ENCODE data around the gene VWF.

Gene VWF

DNA sequence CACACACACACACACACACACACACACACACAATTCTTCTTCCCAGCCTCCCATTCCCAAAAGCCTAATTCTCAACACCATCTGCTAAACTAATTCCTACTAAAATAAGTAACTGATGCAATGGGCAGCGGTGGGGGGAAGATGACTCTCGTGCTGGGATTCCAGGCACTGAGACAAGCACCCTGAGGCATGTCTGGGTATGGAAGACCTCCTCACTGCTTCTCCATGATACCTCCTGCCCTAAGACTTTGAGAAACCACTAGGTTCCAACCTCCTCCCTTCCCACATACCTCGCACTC is 789 bp upstream of the VWF start:
- H3K4me3 ChIP-seq (ENCODE audit: control insufficient read depth, low read depth, low read length) = no peak overlapping the region
- TF ChIP-seq, protein P1, sequence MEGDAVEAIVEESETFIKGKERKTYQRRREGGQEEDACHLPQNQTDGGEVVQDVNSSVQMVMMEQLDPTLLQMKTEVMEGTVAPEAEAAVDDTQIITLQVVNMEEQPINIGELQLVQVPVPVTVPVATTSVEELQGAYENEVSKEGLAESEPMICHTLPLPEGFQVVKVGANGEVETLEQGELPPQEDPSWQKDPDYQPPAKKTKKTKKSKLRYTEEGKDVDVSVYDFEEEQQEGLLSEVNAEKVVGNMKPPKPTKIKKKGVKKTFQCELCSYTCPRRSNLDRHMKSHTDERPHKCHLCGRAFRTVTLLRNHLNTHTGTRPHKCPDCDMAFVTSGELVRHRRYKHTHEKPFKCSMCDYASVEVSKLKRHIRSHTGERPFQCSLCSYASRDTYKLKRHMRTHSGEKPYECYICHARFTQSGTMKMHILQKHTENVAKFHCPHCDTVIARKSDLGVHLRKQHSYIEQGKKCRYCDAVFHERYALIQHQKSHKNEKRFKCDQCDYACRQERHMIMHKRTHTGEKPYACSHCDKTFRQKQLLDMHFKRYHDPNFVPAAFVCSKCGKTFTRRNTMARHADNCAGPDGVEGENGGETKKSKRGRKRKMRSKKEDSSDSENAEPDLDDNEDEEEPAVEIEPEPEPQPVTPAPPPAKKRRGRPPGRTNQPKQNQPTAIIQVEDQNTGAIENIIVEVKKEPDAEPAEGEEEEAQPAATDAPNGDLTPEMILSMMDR (IDR thresholded peaks at IDR 0.05; ENCODE audit: control insufficient read depth, insufficient read depth, low read depth, low read length, missing control alignments) = no peak
- no peak for DNase-seq (ENCODE audit: low read depth)

DNA sequence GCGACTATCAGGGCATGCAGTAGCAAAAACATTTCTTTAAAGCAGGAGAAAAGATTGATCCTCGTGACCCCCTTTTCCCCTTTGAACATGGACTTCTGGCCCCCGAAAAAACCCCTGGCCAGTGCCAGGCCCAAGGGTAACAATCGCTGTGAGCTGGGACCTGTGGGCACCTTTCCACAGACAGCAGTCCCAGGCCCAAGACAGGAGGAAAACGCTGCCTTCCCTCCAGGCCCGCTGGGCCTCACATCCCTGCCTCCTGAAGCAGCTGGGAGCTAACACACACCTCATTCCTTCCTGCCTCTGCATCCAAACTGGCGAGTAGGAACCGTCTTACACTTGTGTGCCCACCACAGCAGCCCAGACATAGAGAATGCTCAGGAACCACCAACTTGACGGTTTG is 1.2 kb downstream of the VWF start:
- TF ChIP-seq, protein P1 (IDR thresholded peaks at IDR 0.05; ENCODE audit: control insufficient read depth, insufficient read depth, low read depth, low read length, missing control alignments) = no peak
- no peak overlapping the region for H3K4me3 ChIP-seq (ENCODE audit: control insufficient read depth, low read depth, low read length)
- no peak for DNase-seq (ENCODE audit: low read depth)

DNA sequence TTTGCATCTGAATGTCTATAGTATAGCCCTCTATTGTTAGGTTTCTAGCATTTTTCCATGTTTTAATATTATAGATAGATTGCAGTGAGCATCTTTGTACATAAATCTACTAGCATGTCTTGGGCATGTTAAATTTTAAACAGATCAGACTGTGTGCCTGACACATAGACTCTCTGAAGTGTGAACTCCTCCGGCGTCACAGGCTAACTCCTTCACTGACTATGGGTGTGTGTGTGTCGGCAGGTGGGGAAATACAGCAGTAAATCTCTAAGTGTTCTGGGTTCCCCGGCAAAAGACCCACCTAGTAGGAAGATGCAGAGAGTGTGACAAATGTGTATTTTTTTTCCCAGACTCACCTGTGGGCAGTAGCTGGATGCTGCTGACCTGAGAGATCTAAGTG is 2.3 kb downstream of the VWF start:
- H3K4me3 ChIP-seq (ENCODE audit: control insufficient read depth, low read depth, low read length) = no peak overlapping the region
- TF ChIP-seq, protein P1 (IDR thresholded peaks at IDR 0.05; ENCODE audit: control insufficient read depth, insufficient read depth, low read depth, low read length, missing control alignments) = no peak
- no peak for DNase-seq (ENCODE audit: low read depth)

DNA sequence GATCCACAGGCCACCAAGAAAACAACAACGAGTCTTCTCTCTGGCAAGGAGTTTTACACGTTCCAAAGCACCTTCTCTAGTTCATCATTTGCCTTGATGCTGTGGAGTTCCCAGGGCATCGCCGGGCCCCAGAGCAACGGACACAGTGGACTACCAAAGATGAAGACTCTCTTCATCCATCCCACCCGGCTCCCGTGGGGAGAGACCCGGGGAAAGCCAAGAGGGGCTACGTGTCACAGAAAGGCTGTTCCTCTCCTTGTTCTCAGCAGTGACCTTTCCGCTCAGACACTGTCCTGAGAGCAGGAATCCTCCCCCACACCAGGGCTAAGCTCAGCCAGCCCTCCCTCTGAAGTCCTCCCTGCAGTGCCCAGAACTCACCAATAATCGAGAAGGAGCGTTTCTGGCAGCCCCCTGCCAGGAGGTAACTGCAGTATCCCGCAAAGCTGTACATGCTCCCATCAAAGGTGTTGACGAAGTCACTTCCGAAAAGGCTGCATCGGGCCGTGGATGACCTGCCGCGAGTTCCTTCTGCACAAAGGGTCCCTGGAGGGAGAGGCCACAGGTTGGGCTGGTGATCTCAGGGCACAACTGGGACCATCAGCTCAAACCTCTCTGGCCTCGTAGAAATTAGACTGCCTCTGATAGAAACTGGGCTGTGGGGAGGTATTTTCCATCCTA is 3.5 kb downstream of the VWF start:
- no peak overlapping the region for H3K4me3 ChIP-seq (ENCODE audit: control insufficient read depth, low read depth, low read length)
- no peak for DNase-seq (ENCODE audit: low read depth)
- TF ChIP-seq, protein P1 (IDR thresholded peaks at IDR 0.05; ENCODE audit: control insufficient read depth, insufficient read depth, low read depth, low read length, missing control alignments) = no peak

DNA sequence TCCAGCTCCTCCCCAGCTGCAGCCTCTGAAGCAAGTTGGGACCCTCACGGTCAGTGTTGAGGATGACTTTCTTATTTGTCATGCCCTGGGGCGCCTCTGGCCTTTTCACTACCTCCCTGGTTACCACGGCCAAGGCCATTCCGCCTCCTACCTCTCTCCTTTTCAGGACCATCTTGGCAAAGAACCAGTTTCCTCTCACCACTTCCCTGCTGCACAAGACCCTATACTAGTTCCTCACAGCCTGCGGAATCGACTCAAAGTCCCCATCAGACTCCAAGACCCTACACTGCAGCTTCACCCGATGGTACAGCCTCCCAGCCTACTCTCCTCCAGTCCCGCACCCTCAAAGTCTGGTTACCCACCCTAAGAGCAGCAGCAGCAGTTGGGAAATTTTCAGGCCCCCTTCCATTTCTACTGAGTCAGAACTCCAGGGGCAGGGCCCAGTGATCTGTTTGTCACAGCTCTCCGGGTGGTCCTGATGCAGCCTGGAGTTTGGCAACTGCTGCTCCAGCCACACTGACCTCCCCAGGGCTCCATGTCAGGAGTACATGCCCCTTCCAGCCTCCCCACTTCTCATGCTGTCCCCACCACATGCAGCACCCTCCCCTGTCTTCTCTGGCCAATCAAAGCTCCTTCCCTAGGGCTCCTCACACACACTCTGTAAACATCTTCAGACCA is 5.4 kb downstream of the VWF start:
- no peak for DNase-seq (ENCODE audit: low read depth)
- TF ChIP-seq, protein P1 (IDR thresholded peaks at IDR 0.05; ENCODE audit: control insufficient read depth, insufficient read depth, low read depth, low read length, missing control alignments) = no peak
- H3K4me3 ChIP-seq (ENCODE audit: control insufficient read depth, low read depth, low read length) = no peak overlapping the region

DNA sequence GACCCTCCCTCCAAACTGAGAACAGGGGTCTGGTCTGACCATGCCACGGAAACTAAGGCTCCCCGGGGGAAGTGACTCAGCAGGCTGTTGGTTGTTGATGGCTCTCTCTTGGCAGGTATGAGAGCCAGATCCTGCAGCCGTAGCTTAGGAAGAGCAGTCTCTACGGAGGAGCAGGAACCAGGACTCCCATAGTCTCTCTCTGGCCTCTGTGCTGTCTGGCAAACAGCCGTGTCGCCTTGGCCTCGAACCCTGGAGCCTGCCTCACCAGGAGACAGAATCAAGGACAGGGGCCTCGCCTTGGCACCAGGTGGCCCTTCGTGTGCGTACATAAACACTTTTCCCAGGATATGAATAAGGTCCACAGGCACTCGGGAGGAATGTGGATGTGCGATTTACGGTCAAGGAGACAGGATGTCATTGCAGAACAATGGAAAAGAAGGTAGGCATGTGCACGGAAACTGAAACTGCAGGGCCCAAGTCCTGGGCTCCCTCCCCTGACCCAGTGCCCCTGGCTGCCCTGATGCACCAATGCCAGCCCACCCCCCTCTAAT is 7.9 kb downstream of the VWF start:
- TF ChIP-seq, protein P1 (IDR thresholded peaks at IDR 0.05; ENCODE audit: control insufficient read depth, insufficient read depth, low read depth, low read length, missing control alignments) = no peak
- H3K4me3 ChIP-seq (ENCODE audit: control insufficient read depth, low read depth, low read length) = no peak overlapping the region
- DNase-seq (ENCODE audit: low read depth) = no peak
